ENCODE data around the gene GRP. TPM values are rescaled to one million over a fixed set of nuclear protein-coding genes. Genes with fewer than 3 reads are reported as not detected.

Gene GRP
- polyA plus RNA-seq, 2 of the 4 experiments (the other 2 are of a cell fraction), result not detected

DNA sequence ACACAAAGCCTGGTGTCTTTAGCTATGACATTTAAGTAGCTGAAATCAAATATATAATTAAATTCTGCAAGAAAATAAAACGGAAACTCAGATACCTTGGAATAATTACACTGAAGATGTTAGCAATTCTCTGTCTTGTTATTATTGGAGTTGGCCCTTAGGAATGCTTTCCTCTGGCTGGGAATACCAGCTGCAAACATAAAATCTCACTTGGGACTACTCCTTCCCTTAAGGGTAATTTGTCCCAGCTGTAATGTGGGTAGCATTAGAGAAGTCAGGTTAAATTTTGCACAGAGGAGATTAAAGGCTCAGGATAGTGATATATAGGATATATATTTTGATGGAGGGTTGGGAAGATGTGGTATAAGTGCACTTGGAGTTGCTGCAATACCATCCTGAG lies 37.3 kb upstream of the GRP start:
- no peaks in the 10 kb centered on the region for H3K9me3 ChIP-seq
- H3K4me3 ChIP-seq, result no peak overlapping the region
- no peak overlapping the region for H3K27ac ChIP-seq
- CTCF ChIA-PET, result no interaction called here
- no peak for DNase-seq (ENCODE audit: low read depth in 1 of 2, low spot score in 1 of 2)
- no peak overlapping the region for H3K4me2 ChIP-seq
- no peaks in the 10 kb centered on the region for H3K4me1 ChIP-seq
- POLR2A ChIA-PET, result no interaction called here
- ATAC-seq, result no peak
- FAIRE-seq, result no peak
- WGBS (ENCODE audit: missing lambda C conversion rate), result 56% methylated on average over 1 of the region's 1 CpG
- TF ChIP-seq RARB (CRISPR knock-in tag; IDR thresholded peaks at IDR 0.05), result no peak
- no peak for TF ChIP-seq NR3C1 (IDR thresholded peaks at IDR 0.05)
- TF ChIP-seq, protein P1, sequence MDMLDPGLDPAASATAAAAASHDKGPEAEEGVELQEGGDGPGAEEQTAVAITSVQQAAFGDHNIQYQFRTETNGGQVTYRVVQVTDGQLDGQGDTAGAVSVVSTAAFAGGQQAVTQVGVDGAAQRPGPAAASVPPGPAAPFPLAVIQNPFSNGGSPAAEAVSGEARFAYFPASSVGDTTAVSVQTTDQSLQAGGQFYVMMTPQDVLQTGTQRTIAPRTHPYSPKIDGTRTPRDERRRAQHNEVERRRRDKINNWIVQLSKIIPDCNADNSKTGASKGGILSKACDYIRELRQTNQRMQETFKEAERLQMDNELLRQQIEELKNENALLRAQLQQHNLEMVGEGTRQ (IDR thresholded peaks at IDR 0.05), result no peak
- TF ChIP-seq BHLHE40 (IDR thresholded peaks at IDR 0.05; ENCODE audit: low read depth, low read length), result no peak
- no peak for TF ChIP-seq EHMT2 (IDR thresholded peaks at IDR 0.05; ENCODE audit: low read depth)
- no peak for TF ChIP-seq MAX (IDR thresholded peaks at IDR 0.05)
- no peak for TF ChIP-seq CBX2 (IDR thresholded peaks at IDR 0.05; ENCODE audit: borderline replicate concordance, low read depth)
- TF ChIP-seq, protein P2, sequence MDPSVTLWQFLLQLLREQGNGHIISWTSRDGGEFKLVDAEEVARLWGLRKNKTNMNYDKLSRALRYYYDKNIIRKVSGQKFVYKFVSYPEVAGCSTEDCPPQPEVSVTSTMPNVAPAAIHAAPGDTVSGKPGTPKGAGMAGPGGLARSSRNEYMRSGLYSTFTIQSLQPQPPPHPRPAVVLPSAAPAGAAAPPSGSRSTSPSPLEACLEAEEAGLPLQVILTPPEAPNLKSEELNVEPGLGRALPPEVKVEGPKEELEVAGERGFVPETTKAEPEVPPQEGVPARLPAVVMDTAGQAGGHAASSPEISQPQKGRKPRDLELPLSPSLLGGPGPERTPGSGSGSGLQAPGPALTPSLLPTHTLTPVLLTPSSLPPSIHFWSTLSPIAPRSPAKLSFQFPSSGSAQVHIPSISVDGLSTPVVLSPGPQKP (IDR thresholded peaks at IDR 0.05; ENCODE audit: low read depth, low read length), result no peak
- TF ChIP-seq, protein P3, sequence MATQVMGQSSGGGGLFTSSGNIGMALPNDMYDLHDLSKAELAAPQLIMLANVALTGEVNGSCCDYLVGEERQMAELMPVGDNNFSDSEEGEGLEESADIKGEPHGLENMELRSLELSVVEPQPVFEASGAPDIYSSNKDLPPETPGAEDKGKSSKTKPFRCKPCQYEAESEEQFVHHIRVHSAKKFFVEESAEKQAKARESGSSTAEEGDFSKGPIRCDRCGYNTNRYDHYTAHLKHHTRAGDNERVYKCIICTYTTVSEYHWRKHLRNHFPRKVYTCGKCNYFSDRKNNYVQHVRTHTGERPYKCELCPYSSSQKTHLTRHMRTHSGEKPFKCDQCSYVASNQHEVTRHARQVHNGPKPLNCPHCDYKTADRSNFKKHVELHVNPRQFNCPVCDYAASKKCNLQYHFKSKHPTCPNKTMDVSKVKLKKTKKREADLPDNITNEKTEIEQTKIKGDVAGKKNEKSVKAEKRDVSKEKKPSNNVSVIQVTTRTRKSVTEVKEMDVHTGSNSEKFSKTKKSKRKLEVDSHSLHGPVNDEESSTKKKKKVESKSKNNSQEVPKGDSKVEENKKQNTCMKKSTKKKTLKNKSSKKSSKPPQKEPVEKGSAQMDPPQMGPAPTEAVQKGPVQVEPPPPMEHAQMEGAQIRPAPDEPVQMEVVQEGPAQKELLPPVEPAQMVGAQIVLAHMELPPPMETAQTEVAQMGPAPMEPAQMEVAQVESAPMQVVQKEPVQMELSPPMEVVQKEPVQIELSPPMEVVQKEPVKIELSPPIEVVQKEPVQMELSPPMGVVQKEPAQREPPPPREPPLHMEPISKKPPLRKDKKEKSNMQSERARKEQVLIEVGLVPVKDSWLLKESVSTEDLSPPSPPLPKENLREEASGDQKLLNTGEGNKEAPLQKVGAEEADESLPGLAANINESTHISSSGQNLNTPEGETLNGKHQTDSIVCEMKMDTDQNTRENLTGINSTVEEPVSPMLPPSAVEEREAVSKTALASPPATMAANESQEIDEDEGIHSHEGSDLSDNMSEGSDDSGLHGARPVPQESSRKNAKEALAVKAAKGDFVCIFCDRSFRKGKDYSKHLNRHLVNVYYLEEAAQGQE (IDR thresholded peaks at IDR 0.05), result no peak
- no peak for TF ChIP-seq ZFP36 (IDR thresholded peaks at IDR 0.05; ENCODE audit: borderline replicate concordance, partially characterized antibody)
- TF ChIP-seq EP300 (IDR thresholded peaks at IDR 0.05), result no peak
- no peak for TF ChIP-seq ZSCAN20 (CRISPR knock-in tag; IDR thresholded peaks at IDR 0.05)
- no peak for TF ChIP-seq HOXA7 (CRISPR knock-in tag; IDR thresholded peaks at IDR 0.05)
- TF ChIP-seq TFCP2L1 (CRISPR knock-in tag; IDR thresholded peaks at IDR 0.05), result no peak
- TF ChIP-seq SREBF2 (IDR thresholded peaks at IDR 0.05), result no peak
- no peak for TF ChIP-seq TP53 (CRISPR knock-in tag; IDR thresholded peaks at IDR 0.05)
- TF ChIP-seq RAD21 (conservative IDR thresholded peaks at IDR 0.05 in 1 of 2, IDR thresholded peaks at IDR 0.05 in 1 of 2), result no peak
- no peak for TF ChIP-seq JUNB (IDR thresholded peaks at IDR 0.05)

DNA sequence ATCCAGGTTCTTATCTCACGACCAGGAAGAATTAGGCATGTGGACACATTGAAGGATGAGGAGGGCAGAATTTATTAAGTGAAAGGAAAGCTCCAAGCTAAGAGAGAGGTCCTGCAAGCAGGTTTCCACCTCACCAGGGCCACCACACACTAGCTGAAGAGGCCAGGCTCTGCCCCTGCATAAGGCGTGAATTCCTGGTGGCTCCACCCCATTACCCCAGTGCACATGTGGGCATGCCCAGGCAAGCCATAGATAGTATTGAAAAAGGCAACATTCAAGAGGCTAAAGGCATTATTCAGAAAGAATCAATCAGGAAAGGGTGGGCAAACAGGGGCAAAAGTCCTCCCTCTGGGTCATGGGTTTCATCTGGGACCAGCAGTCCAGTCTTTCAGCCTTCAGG lies 30.9 kb upstream of the GRP start:
- FAIRE-seq (no peak), ATAC-seq (no peak), DNase-seq (ENCODE audit: low read depth in 1 of 2, low spot score in 1 of 2) (no peak)
- Histone ChIP-seq H3K9me3 (no peaks in the 10 kb centered on the region), H3K4me1 (no peaks in the 10 kb centered on the region), H3K4me2 (no peak overlapping the region), H3K27ac (no peak overlapping the region), H3K4me3 (no peak overlapping the region)
- POLR2A ChIA-PET, result no interaction called here
- 60% methylated on average over 2 of the region's 2 CpGs for WGBS (ENCODE audit: missing lambda C conversion rate)
- TF ChIP-seq, protein P3 (IDR thresholded peaks at IDR 0.05), result no peak
- no peak for TF ChIP-seq CHD2 (IDR thresholded peaks at IDR 0.05; ENCODE audit: low read length, partially characterized antibody)
- TF ChIP-seq PHF8 (IDR thresholded peaks at IDR 0.05; ENCODE audit: borderline replicate concordance, low read depth), result no peak
- TF ChIP-seq SMC3 (IDR thresholded peaks at IDR 0.05), result no peak
- TF ChIP-seq ESRRA (IDR thresholded peaks at IDR 0.05; ENCODE audit: borderline replicate concordance, low read length), result no peak
- no peak for TF ChIP-seq HOXA7 (CRISPR knock-in tag; IDR thresholded peaks at IDR 0.05)
- TF ChIP-seq RARB (CRISPR knock-in tag; IDR thresholded peaks at IDR 0.05), result no peak
- no peak for TF ChIP-seq RAD21 (conservative IDR thresholded peaks at IDR 0.05 in 1 of 2, IDR thresholded peaks at IDR 0.05 in 1 of 2)
- TF ChIP-seq E2F6 (IDR thresholded peaks at IDR 0.05; ENCODE audit: borderline replicate concordance, low read depth), result no peak
- TF ChIP-seq HOXB13 (CRISPR knock-in tag; IDR thresholded peaks at IDR 0.05; ENCODE audit: low read depth), result no peak
- CTCF ChIA-PET, result no interaction called here
